DND-41 (cell line): ENCODE results near the gene IFT74.

ENCODE experiments used
- ATAC-seq: fragments of 200-7000 bp; cut with Tn5 transposase; 3 replicates; pipeline ENCODE4 v1.9.1; 2021; ENCODE audit warnings: low read depth; ENCODE audit not compliant: insufficient read depth
- DNase-seq: peaks from one replicate; pipeline ENCODE4 v3.0.0-alpha.2; 2020
- H2AFZ ChIP-seq: 2 replicates; pipeline ENCODE4 v1.6.0; 2012; ENCODE audit warnings: low read depth, low read length
- H3K27ac ChIP-seq: 2 replicates; pipeline ENCODE4 v1.5.1; 2012; ENCODE audit warnings: low read length, inconsistent platforms
- H3K27me3 ChIP-seq: fragments of 200-600 bp; sonication (generic); 2 replicates; pipeline ENCODE4 v1.6.0; 2012; ENCODE audit warnings: low read length, mild to moderate bottlenecking, inconsistent platforms; ENCODE audit not compliant: insufficient read depth, poor library complexity
- H3K36me3 ChIP-seq: 2 replicates; pipeline ENCODE4 v1.5.1; 2012; ENCODE audit warnings: low read length, inconsistent platforms; ENCODE audit not compliant: insufficient read depth
- H3K4me1 ChIP-seq: 2 replicates; pipeline ENCODE4 v1.5.1; 2012; ENCODE audit warnings: mild to moderate bottlenecking, low read length; ENCODE audit not compliant: insufficient read depth
- H3K4me2 ChIP-seq: 2 replicates; pipeline ENCODE4 v1.6.0; 2012; ENCODE audit warnings: mild to moderate bottlenecking, moderate library complexity, low read length, inconsistent platforms; ENCODE audit not compliant: insufficient read depth
- H3K4me3 ChIP-seq, 2 experiments: fragments of 200-600 bp in 1 of 2; shearing (Covaris generic) in 1 of 2; 2 replicates each; pipeline ENCODE4 v1.5.1; 2012 to 2016; ENCODE audit warnings: inconsistent platforms in 2 of 2, low read length in 2 of 2, mild to moderate bottlenecking in 2 of 2, low read depth in 1 of 2, moderate library complexity in 1 of 2
- H3K79me2 ChIP-seq: 2 replicates; pipeline ENCODE4 v1.6.0; 2012; ENCODE audit warnings: low read length, inconsistent platforms; ENCODE audit not compliant: insufficient read depth
- H3K9ac ChIP-seq: 2 replicates; pipeline ENCODE4 v1.6.0; 2012; ENCODE audit warnings: low read depth, mild to moderate bottlenecking, inconsistent platforms, low read length, moderate library complexity
- H3K9me3 ChIP-seq: 2 replicates; pipeline ENCODE4 v1.5.1; 2012; ENCODE audit warnings: low read length, moderate library complexity, mild to moderate bottlenecking, inconsistent platforms; ENCODE audit not compliant: insufficient read depth, severe bottlenecking
- H4K20me1 ChIP-seq: 2 replicates; pipeline ENCODE4 v1.6.0; 2012; ENCODE audit warnings: low read length; ENCODE audit not compliant: insufficient read depth
- CTCF ChIP-seq: IDR thresholded peaks from 2 replicates; pipeline ENCODE4 v1.5.1; 2012; ENCODE audit warnings: borderline replicate concordance, low read length, moderate library complexity, mild to moderate bottlenecking; ENCODE audit not compliant: poor library complexity, severe bottlenecking; ENCODE audit errors: extremely low read depth
- EZH2 ChIP-seq: IDR thresholded peaks from 3 replicates; pipeline ENCODE4 v1.6.1; 2012; ENCODE audit warnings: borderline replicate concordance, low read depth, mild to moderate bottlenecking, moderate library complexity, low read length, inconsistent platforms; ENCODE audit not compliant: severe bottlenecking

IFT74 gene

GRCh38 chr9:26925609-26926008 is 30.6 kb upstream of the IFT74 start:
- DNase-seq, result no peak
- H2AFZ ChIP-seq, result no peak overlapping the region
- no peaks in the 10 kb centered on the region for H3K27me3 ChIP-seq
- no peak for TF ChIP-seq EZH2
- TF ChIP-seq CTCF, result no peak
- no peaks in the 10 kb centered on the region; the same call in 1 of the 2 replicates for H4K20me1 ChIP-seq
- peaks cover 14% of the 10 kb centered on the region for H3K79me2 ChIP-seq
- peaks cover 88% of the 10 kb centered on the region for H3K36me3 ChIP-seq
- no peaks in the 10 kb centered on the region for H3K9me3 ChIP-seq
- H3K27ac ChIP-seq, result no peak overlapping the region
- H3K4me1 ChIP-seq, result no peaks in the 10 kb centered on the region
- no peak overlapping the region for H3K9ac ChIP-seq
- no peak overlapping the region for H3K4me3 ChIP-seq
- H3K4me2 ChIP-seq, result no peak overlapping the region
- no peak for ATAC-seq

- H3K27ac ChIP-seq, result no peak overlapping the region
- no peak overlapping the region for H3K9ac ChIP-seq
- H3K79me2 ChIP-seq, result peaks cover 39% of the 10 kb centered on the region
- H3K4me3 ChIP-seq, result no peak overlapping the region
- TF ChIP-seq CTCF (no peak), EZH2 (no peak)
- H3K36me3 ChIP-seq, result peaks cover 74% of the 10 kb centered on the region
- no peaks in the 10 kb centered on the region for H3K9me3 ChIP-seq
- no peaks in the 10 kb centered on the region; the same call in 1 of the 2 replicates for H4K20me1 ChIP-seq
- no peak overlapping the region for H2AFZ ChIP-seq
- H3K4me2 ChIP-seq, result no peak overlapping the region
- ATAC-seq, result no peak
- no peaks in the 10 kb centered on the region for H3K4me1 ChIP-seq
- no peak for DNase-seq
- no peaks in the 10 kb centered on the region for H3K27me3 ChIP-seq
These were observed 27.2 kb upstream of the IFT74 start for GRCh38 chr9:26928902-26929495.

GRCh38 chr9:26935847-26936246 is 20.4 kb upstream of the IFT74 start:
- H3K4me1 ChIP-seq, result peaks cover 11% of the 10 kb centered on the region
- no peak for TF ChIP-seq CTCF
- TF ChIP-seq EZH2, result no peak
- H2AFZ ChIP-seq, result no peak overlapping the region
- peaks cover 31% of the 10 kb centered on the region for H4K20me1 ChIP-seq
- H3K79me2 ChIP-seq, result peaks cover 91% of the 10 kb centered on the region
- ATAC-seq (no peak), DNase-seq (no peak)
- H3K36me3 ChIP-seq, result peaks cover 29% of the 10 kb centered on the region; the same call in 1 of the 2 replicates
- no peak overlapping the region for H3K4me3 ChIP-seq
- no peaks in the 10 kb centered on the region for H3K27me3 ChIP-seq
- no peaks in the 10 kb centered on the region for H3K9me3 ChIP-seq
- H3K4me2 ChIP-seq, result no peak overlapping the region
- no peak overlapping the region for H3K9ac ChIP-seq
- no peak overlapping the region for H3K27ac ChIP-seq
